ENCODE measurements around the gene HS3ST4. TPM values are rescaled to one million over a fixed set of nuclear protein-coding genes. Genes with fewer than 3 reads are reported as not detected.
A peak's percentile ranks its signal among the peaks of the same experiment; 100 is the strongest.

The HS3ST4 gene
- polyA plus RNA-seq, 4 donors = 0.39 to 0.49 (median 0.47) TPM

DNA sequence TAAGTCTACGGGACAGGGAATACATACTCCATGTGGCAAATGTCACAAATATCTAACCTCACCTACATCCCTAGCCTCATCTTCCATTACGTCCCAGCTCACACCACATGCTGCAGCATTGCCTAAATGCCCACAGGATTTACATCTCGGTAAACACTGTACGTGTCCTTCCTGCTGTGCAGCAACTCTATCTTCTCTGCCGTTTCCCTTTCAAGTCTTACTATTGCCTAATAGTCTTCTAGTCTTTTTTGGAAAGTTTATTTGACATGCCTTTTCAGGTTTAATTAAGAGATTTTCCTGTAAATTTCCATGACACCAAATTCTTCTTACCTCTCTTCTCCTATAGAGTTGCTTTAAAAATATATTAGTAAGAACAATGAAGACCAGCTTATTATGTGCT lies 120.5 kb downstream of the HS3ST4 start:
- DNase-seq (ENCODE audit: low read depth in 4 of 4, low spot score in 3 of 4) = no peak

GRCh38 chr16:25817295-25817694 lies 125.5 kb downstream of the HS3ST4 start:
- no peak for DNase-seq (ENCODE audit: low read depth in 4 of 4, low spot score in 3 of 4)

DNA sequence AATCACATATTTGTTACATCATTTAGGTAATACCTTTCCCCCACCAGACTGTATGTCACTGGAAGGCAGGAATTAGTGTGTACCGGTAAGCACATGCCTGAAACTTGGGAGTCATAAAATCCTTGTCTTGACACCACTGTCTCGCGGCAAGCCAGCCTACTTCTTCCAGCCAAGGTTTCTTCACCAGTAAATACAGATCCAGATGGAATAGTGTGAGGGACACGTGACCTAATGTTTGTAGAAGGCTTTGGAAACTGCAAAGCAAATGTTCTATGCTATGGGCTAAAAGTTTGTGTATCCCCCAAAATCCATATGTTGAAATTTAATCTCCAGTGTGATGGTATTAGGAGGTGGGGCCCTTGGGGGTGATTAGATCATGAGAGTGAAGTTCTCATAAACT lies 126.1 kb downstream of the HS3ST4 start:
- DNase-seq (ENCODE audit: low read depth in 4 of 4, low spot score in 3 of 4) = no peak

DNA sequence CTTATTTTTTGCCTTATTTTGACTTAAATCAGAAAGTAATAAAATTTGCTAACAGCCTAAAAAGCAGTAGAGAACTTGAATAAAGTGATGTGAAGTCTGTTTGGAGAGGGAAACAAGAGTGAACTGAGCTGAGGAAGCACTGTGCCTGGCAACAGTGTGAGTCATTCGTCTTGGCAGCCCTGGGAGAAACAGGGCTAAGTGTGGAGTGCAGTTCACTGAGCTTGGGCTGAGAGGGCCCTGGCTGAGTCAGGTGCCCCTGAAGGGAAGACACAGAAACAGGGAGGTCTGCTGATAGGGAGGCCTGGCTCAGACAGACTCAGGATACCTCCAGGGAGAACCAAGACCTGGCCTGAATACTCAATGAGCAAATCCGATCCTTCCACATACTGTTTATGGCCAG lies 132.1 kb downstream of the HS3ST4 start:
- no peak for DNase-seq (ENCODE audit: low read depth in 4 of 4, low spot score in 3 of 4)

DNA sequence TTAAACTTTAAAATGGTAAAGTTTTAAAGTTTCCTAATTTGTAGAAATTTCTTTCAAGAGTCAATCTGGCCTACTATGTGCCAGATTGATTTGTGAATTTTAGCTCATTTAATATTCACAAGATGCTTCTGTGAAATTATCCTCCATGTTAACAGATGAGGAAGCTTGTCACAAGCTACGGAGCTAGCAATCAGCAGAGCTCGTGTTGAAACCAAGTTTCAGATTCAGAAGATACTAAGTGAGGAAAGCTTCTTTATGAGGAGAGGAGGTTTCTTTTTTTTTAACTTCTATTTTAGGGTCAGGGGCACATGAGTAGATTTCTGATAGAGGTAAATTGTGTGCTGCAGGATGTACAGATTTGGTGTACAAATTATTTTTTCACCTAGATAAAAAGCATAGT lies 135.9 kb downstream of the HS3ST4 start:
- DNase-seq (ENCODE audit: low read depth in 4 of 4, low spot score in 3 of 4) = no peak

DNA sequence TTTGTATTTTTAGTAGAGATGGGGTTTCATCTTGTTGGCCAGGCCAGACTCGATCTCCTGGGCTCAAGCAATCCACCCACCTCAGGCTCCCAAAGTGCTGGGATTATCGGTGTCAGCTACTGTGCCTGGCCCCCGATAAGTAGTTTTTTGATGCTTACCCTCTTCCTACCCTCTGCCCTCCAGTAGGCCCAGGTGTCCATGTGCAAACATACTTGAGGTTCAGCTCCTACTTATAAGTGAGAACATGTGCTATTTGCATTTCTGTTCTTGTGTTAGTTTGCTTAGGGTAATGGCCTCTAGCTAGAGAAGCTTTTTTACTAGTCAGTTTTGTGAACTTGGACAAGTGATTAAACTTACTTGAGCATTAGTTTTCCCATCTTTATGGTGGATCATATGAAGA lies 136.8 kb downstream of the HS3ST4 start:
- no peak for DNase-seq (ENCODE audit: low read depth in 4 of 4, low spot score in 3 of 4)

DNA sequence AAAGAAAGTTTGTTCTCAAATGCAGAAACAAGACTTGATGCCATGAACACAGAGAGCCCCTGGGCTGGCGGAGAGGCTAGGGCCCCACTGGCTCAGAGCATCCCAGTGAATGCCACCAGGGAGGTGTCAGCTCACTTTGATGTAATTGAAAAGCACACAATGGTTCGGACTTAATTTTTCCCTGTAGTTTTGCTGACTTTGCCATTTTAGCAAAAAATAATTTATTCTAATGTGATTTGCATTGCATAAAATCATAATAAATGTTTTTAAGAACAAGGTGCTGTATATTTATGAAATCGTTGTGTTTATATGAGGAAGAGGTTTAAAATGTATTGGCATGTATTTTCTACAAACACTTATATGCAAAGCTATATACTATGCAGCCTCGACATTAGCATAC lies 140.5 kb downstream of the HS3ST4 start:
- no peak for DNase-seq (ENCODE audit: low read depth in 4 of 4, low spot score in 3 of 4)

DNA sequence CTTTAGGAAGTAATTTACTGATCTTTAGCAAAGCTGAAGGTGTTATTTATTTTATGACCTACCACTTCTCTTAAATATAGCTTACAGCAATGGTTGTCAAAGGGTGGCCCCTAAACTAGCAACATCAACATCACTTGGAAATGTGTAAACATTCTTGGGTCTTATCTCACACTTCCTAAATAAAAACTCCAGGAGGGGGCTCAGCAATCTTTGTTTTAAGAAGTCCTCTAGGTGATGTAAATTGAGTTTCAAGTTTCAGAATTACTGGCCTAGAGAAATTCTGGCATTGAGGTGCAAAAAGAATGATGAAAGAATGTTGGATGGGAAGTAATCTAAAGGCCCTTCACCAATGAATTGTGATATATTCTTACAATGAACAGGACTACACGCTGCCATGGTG lies 142.3 kb downstream of the HS3ST4 start:
- DNase-seq (ENCODE audit: low read depth in 4 of 4, low spot score in 3 of 4) = no peak

- no peak for DNase-seq (ENCODE audit: low read depth in 4 of 4, low spot score in 3 of 4)
Observed at GRCh38 chr16:25835126-25835525, 143.4 kb downstream of the HS3ST4 start.

GRCh38 chr16:25838724-25839186 lies 147.0 kb downstream of the HS3ST4 start:
- DNase-seq (ENCODE audit: low read depth in 4 of 4, low spot score in 3 of 4) = peak; percentile 14 to 40 (median 26)

DNA sequence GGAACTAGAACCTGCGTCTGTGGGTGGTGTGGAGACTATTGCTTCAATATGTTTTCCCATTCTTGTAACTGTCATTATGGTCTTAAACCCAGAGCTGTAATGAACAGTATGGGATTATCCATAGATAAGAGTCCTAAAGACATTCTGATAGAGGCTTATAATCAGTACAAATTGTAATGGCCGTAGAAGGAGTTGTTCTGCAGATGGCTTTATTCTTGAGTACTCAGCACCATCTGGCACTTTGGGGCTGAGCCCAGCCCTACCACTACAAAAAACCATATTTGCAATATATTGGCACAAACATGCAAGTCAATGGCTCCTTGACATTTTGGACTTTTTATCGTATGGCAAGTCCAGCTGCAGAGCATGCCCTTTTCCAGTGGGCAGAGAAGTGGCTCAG lies 150.0 kb downstream of the HS3ST4 start:
- no peak for DNase-seq (ENCODE audit: low read depth in 4 of 4, low spot score in 3 of 4)

GRCh38 chr16:25845901-25846300 lies 154.1 kb downstream of the HS3ST4 start:
- no peak for DNase-seq (ENCODE audit: low read depth in 4 of 4, low spot score in 3 of 4)

GRCh38 chr16:25854141-25854540 lies 162.4 kb downstream of the HS3ST4 start:
- no peak for DNase-seq (ENCODE audit: low read depth in 4 of 4, low spot score in 3 of 4)

GRCh38 chr16:25855063-25855462 lies 163.3 kb downstream of the HS3ST4 start:
- no peak for DNase-seq (ENCODE audit: low read depth in 4 of 4, low spot score in 3 of 4)

- DNase-seq (ENCODE audit: low read depth in 4 of 4, low spot score in 3 of 4) = no peak
Observed at GRCh38 chr16:25855818-25856217, 164.1 kb downstream of the HS3ST4 start.

GRCh38 chr16:25859645-25860044 lies 167.9 kb downstream of the HS3ST4 start:
- DNase-seq (ENCODE audit: low read depth in 4 of 4, low spot score in 3 of 4) = no peak

DNA sequence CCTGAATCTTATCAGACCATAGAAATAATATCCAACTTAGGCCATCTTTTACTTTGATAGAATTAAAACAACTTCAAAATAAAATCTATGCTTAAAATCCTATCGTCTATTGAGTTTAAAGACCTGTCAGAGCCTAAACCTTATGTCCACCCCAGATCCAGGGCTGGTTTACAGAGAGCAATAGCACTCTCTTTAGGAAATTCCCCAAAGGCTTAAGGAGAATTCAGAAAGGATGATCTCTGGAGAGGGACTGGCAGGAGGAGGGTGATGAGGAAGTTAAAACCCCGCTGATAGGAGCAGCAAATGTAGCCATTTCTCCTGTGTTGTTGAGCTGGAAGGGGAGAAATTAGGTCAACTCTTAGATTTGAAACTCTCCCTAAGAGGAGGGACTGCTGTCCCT lies 175.3 kb downstream of the HS3ST4 start:
- DNase-seq (ENCODE audit: low read depth in 4 of 4, low spot score in 3 of 4) = no peak

- DNase-seq (ENCODE audit: low read depth in 4 of 4, low spot score in 3 of 4) = no peak
Observed at GRCh38 chr16:25868106-25868505, 176.3 kb downstream of the HS3ST4 start.

GRCh38 chr16:25868706-25869370 lies 177.1 kb downstream of the HS3ST4 start:
- DNase-seq (ENCODE audit: low read depth in 4 of 4, low spot score in 3 of 4) = peak in 1 of 4 donors; percentile 17

- DNase-seq (ENCODE audit: low read depth in 4 of 4, low spot score in 3 of 4) = no peak
Observed at GRCh38 chr16:25872369-25873070, 180.8 kb downstream of the HS3ST4 start.

GRCh38 chr16:25874196-25874595 lies 182.4 kb downstream of the HS3ST4 start:
- no peak for DNase-seq (ENCODE audit: low read depth in 4 of 4, low spot score in 3 of 4)

- DNase-seq (ENCODE audit: low read depth in 4 of 4, low spot score in 3 of 4) = no peak
Observed at GRCh38 chr16:25875956-25876598, 184.3 kb downstream of the HS3ST4 start.

Data from left renal pelvis (tissue), 4 donors.